GM18505 (cell line): Measurements from ENCODE around the gene TAAR5.
"Not testable (repeated sequence)": the region's sequence is repeated elsewhere in the genome, so short reads cannot be mapped to it uniquely, and the experiment has no call there.

Source experiments
- ATAC-seq: cut with Tn5 transposase; IDR thresholded peaks from one replicate; pipeline ENCODE4 v1.9.1; 2021; ENCODE audit not compliant: unreplicated experiment
- POLR2A ChIP-seq: IDR thresholded peaks from 4 replicates; pipeline ENCODE4 v1.6.1; 2011; ENCODE audit warnings: borderline replicate concordance; ENCODE audit not compliant: insufficient read depth, insufficient read length; ENCODE audit errors: extremely low read depth

Gene TAAR5

GRCh38 chr6:132604635-132605152 is 15.2 kb upstream of the TAAR5 start:
- no peak for ATAC-seq
- TF ChIP-seq POLR2A: no peak

- not testable (repeated sequence) for ATAC-seq
Measured at GRCh38 chr6:132600900-132601299, 11.4 kb upstream of the TAAR5 start.

- no peak for ATAC-seq
- TF ChIP-seq POLR2A: no peak
Measured at GRCh38 chr6:132598473-132598872, 8.9 kb upstream of the TAAR5 start.

GRCh38 chr6:132596201-132596600 is 6.7 kb upstream of the TAAR5 start:
- no peak for TF ChIP-seq POLR2A
- ATAC-seq: no peak

- no peak for TF ChIP-seq POLR2A
Measured at GRCh38 chr6:132592855-132593254, 3.3 kb upstream of the TAAR5 start.

GRCh38 chr6:132590362-132590761 is 821 bp upstream of the TAAR5 start:
- no peak for TF ChIP-seq POLR2A
- ATAC-seq: no peak

More at GRCh38 chr6:132592855-132593254, 3.3 kb upstream of the TAAR5 start:
- ATAC-seq: no peak

GRCh38 chr6:132587424-132587823 is 2.1 kb downstream of the TAAR5 start:
- no peak for ATAC-seq
- no peak for TF ChIP-seq POLR2A

GRCh38 chr6:132584698-132585097 is 4.8 kb downstream of the TAAR5 start:
- no peak for ATAC-seq
- TF ChIP-seq POLR2A: no peak

GRCh38 chr6:132571774-132572173 is 17.8 kb downstream of the TAAR5 start:
- no peak for TF ChIP-seq POLR2A
- ATAC-seq: no peak

GRCh38 chr6:132570221-132570777 is 19.2 kb downstream of the TAAR5 start, which contains the start of gene TAAR6:
TAAR6 (plus strand) TSS chr6:132570322; CDS start chr6:132570322, 0 bp downstream.
- ATAC-seq: no peak

GRCh38 chr6:132569170-132569569 is 20.4 kb downstream of the TAAR5 start:
- TF ChIP-seq POLR2A: no peak
- no peak for ATAC-seq

More at GRCh38 chr6:132570221-132570777, 19.2 kb downstream of the TAAR5 start, which contains the start of gene TAAR6:
- no peak for TF ChIP-seq POLR2A

- TF ChIP-seq POLR2A: no peak
- no peak for ATAC-seq
Measured at GRCh38 chr6:132568611-132569010, 20.9 kb downstream of the TAAR5 start.

- no peak for TF ChIP-seq POLR2A
- ATAC-seq: no peak
Measured at GRCh38 chr6:132567566-132567965, 22.0 kb downstream of the TAAR5 start.

GRCh38 chr6:132566404-132566803 is 23.1 kb downstream of the TAAR5 start:
- ATAC-seq: no peak
- no peak for TF ChIP-seq POLR2A

- ATAC-seq: not testable (repeated sequence)
Measured at GRCh38 chr6:132560087-132560486, 29.5 kb downstream of the TAAR5 start.
